HG03095 (cell line): Measurements from ENCODE around the gene ASCC1.

Experiments used
- ATAC-seq: cut with Tn5 transposase; IDR thresholded peaks from one replicate; pipeline ENCODE4 v1.9.1; 2021; ENCODE audit warnings: moderate library complexity; ENCODE audit not compliant: unreplicated experiment

The ASCC1 gene

DNA sequence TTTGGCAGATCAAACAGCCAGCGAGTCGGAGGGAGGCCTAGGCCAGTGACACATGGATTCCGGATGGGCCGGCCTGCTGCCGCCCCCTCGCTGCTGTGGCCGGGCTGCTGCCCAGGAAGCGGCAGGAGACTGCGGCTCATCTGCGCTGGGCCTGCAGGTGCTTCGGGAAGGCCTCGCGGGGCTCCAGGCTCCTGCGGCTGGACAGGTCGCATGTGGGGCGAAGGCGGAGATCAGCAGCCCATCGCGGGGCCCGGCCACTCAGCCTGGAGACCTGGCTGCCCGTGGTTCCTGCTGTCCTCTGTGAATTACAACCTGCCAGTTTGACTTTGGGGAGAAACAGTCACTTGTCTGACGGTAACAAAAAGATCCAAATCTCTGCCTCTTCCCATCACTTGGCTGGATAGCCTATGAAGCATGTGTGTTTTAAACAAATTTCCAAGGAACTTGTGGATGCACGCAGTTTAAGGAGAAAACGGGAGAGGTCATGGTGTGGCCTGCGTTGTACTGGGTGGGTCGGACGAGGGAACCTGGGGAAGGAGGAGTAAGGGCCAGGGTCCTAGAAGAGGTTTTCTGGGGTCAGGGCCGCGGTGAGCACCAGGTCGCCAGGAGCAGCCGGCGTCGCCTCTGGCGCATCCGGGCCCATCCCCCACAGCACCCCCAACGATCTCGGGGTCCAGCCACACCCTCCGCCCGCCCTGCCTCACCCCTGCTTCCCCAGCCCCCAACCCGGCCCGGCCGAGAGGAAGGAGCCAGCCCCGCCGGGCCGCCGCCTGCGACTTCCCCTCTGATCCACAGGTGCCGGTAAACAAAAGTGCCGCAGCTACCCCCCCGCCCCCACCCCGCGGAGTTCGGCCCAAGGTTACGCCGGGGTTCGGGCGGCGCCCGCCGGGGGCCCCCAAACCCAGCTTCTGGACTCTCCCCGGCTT, 129.3 kb downstream of the ASCC1 start:
- ATAC-seq = no peak

DNA sequence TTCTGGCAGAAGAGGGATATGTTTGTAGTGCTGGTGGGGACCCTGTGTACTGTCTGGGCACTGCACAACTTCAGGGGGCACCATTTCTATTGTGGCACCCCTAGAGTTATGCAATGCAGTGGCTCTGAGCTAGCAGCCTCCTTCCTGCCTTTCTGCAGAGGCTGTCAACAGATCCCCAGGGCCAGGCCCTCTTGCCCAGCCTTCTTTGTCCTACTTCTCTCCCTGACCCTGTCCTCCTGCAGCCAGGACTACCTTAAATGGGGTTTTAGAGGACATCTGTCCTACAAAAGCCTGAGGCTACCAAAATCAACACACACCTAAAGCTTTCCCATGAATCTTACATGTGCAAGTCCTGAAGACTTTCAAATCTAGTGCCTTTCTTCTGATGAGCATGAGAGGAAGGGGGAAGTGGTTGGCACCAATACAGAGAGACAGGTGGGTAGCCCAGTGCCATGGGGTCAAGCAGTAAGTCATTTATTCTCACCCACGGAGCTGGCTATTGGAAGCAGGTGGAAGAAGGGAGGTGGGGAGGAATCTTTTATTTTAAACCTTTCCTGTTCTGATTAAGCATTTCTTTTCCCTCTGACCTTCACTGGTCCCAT, 130.1 kb downstream of the ASCC1 start:
- no peak for ATAC-seq

DNA sequence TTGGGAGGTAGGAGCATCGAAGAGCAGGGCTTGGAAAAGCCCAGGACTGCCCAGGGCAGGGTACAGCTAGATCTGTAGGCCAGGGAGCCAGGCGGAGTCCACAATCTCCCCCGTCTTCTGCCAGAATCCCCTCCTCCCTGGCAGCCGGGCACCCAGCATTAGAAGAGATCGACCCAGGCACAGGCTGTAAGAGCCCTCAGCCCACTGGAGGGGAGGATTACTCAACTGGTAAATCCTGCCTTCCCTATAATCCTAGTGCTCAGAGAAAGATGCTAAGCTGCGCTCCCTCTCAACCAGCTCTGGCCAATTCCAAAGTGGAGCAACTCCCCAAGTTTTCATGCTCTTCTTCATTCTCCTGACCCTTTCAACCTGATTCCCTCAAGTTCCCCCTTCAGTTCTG, 130.9 kb downstream of the ASCC1 start:
- no peak for ATAC-seq

DNA sequence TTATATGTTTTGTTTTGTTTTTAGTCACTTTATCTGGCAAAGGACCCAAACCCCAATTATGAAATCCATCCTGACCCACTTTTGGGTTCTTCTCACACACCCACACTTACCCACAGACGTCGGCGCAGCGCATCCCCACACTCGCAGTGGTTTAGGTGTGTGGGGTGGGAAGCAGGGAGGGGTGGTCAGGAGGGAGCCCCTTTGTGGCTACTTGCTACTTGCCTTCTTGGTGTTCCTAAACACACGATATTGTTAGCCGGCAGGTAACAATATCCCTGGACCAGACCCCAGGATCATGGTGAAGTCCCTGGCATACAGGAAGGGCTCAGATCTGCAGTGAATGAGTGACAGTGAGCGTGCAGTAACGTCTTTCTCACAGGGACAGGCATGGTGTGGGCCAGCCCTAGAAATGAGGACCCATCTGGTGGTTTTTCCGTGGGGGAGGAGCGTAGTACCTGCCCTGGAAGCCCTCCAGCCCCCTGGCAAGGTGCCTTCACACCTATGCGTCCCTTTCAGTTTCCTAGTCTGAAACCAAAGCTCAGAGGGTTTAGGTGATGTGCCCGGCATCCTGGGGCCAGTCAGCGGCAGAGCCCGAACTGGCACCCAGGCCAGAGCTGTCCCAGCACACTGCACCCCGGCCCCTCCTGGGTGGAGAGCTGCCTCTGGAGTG, 132.2 kb downstream of the ASCC1 start:
- ATAC-seq = no peak

DNA sequence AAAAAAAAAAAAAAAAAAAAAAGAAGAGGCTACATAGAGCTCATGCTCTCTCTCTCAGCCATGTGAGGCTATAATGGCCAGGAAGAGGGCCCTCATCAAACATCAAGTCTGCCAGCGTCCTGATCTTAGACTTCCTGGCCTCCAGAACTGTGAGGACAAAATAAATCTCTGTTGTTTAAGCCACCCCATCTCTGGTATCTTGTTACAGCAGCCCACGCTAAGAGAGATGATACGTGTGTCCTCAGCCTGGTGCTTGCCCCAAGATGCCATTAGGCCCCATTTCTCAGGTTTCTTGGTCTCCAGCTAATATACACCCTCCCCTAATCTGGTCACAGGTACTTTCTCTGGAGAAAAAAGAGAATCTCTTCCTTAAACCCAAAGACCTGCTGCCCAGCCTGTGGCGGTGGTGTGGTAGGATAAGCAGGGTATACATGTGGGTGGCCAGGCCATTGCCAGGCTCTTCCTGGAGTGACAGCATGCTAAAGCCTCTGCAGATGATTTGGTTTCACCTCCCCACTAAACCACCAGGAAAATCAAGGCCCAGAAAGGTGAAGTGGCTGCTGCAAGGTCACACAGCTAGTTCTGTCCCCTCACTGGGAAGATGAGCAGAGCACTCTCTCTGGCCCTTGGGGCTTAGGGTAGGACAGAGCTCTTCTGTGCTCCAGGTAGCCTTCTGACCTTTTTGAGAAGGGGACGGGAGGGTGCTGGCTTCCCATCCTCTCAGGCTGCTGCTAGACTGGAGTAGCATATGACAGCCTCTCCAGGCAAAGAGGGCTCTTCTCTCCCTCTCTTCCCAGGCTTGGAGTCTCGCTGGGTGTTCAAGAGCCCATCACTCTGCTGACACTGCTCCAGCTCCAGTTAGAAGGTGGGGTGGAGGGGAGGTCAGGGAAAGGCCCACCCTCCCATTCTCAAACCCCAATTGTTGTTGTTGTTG, 133.0 kb downstream of the ASCC1 start:
- ATAC-seq = no peak

DNA sequence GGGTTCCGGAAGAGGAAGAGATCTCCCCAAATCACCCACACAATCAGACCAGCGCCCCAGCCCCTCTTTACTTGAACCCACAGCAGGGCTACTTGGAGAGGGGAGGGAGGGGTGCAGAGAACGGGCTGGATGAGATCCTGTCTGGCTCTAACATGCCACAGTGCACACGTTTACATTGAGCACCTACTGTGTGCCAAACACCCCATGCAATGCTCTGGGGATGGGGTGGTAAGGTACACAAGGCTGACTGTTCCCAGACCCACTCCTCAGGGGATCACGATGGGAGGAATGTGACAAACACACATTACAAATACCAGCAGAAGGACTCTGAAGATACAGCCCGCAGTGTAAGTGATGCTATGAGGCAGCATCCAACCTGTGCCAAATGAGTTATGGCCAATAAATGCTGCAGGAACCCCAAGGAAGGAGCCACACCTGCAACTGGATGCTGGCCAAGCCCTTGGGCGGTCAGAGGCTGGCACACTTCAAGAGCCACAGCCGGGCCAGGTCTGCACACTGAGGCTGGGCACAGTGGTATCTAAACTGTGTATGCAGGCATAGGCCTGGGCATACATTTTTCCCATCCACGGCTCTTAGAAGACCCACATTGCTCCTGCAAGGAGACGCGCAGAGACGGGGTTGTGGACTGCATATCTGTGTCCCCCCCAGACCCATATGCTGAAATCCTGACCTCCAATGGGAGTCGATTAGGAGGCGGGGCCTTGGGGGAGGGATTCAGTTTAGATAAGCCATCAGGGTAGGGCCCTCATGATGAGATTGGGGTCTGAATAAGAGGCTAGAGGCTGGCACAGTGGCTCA, 134.1 kb downstream of the ASCC1 start:
- ATAC-seq = no peak

DNA sequence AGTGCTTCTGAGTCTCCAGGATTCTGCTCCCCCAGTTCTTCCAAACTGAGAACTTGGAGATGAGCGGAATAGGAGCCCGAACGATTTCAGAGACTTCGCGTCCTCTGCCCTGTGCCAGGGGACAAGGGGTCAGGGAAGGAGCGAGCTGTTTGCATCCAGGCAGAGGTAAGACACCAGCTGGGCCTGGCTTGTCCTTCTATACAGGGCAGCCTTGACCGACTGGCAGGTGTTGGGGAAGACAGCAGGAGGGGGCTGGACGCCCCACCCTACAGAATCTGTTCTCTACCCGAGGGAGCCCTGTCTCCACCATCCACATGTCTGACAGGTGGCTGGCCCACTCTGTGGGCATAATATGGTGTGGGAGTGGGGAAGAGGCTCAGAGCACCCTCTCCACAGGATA, 134.9 kb downstream of the ASCC1 start:
- ATAC-seq = no peak

DNA sequence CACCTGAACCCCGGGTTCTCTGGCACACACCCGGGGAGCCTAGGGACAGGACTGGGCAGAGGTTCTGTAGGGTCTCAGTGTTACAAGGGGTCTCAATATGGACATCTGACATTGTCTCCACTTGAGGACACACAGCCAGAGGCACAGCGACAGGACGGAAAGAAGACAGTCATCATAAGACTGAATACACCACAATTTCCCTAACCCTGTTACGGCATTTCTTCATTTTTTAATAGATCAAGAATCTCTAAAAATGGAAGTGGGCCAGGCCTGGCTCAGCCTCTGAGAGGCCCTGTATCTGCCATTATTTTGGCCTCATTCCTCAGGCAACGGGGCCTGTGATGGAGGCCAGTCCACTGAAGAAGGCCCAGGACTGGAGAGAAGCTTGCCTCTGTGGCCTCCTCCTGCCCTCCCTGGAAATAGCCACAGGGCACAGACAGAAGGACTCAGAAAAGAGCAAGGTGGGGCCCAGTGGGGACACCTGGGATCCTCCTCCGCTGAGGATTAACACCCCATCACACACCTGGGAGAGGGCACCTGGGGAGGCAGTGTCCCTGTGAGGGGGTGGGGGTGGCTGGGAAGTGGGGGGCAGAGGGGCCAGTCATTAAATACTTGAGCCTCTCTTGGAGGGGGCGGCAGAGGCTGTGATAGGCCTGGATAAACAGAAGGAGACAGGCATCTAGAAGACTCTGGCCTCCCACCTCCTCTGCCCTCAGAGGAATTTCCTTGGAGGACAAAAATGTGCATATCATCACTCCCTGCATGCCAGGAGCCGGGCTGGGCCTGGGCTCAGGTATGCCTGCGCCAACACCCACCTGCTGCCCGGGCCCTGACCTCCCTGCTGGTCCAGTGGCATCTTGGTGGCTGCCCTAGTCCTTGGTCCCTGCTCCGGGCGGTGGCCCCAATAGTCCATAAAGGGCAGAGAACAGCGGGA, 135.8 kb downstream of the ASCC1 start:
- no peak for ATAC-seq

DNA sequence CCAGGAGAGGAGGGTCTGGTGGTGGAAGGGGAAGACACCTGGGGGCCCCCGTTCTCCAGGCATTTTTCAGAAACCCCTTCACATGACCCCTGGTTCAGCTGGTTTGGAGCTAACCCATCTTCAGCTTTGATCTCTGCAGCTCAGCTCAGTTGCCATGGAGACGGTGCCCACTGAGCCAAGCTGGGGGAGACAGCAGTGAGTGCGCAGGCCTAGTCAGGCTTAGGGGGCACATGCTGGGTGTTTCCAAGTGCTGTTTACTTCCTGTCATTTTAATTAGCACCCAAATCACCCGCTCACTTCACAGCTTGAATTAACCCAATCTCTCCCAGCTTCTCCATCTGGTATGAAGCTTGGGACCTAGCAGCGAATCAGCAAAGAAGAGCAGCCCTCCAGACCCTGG, 136.7 kb downstream of the ASCC1 start:
- no peak for ATAC-seq

DNA sequence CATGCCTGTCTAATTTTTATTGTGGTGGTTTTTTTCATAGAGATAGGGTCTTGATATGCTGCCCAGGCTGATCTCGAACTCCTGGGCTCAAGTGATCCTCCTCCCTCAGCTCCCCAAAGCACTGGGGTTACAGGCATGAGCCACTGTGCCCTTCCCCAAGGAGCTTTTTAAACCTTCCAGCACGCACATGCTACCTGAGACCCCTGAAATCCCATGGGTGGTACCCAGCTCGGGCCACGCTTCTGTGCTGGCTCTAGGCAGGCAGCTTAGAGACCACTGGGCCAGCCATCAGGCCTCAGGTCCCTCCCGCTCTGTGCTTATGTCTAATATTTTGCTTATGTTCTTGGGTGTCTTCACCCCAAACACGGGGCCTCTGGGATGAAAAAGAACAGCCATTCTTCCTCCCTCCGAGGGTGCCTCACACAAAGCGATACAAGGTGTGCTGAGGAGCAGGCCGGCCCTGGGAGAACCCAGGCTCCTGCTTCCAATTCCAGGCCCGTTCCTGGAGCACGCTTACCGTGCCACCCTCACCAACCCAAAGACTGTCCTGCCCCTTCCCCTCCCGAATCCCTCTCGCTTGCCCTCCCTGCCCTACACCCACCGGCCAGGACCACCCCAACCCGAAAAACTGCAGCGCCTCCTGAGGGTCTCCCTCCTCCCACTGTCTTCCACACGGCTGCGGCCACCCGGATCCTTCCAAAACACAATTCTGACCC, 138.6 kb downstream of the ASCC1 start:
- ATAC-seq = no peak

DNA sequence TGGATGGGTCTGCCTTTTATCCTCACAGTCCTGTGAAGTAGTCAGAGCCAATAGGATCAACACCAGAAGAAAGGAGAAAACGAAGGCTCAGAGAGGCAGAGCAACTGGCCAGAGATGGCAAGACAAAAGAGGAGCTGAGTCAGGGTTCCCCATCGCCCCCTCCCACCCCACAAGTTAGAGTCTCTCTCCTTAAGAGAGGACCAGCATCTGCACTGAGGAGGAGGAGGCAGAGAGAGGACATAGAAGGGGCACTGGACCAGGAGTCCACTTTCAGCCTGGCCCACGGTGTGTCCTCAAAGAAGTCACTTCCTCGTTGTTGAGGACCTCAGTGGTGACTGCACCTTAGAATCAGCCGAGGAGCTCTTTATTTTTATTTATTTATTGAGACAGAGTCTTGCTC, 139.3 kb downstream of the ASCC1 start:
- no peak for ATAC-seq

DNA sequence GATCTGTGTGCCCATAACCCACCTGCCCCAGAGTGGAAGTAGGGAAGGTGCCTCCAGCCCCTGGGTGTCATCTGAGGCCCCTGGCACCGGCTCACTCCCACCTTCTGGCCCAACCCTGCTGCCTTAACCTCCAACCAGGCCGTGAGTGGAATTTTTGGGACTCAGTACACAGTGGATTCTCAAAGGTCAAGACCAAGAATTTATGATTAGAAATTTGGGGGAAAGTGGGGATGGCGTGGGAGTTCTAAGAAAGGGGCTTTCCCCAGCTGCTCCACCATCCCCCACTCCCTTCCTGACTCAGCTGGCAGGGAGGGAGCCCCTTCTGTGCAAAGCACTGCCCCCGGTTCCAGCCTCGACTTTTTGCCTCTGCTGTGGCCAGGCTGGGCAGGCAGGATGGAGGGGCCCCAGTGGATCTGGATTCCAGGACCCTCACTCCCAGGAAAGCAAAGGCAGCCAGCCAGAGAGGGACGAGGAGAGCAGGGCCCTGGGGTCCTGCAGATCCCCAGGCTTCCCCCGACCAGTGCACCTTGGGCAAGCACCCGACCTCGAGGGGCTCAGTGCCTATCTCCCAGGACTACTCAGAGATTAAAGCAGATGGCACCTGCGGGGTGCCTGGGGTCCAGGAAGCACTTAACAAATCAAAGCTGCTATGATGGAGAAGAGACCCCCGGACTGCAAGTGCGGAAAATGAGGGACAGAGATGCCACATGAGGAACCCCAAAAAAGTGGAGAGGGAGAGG, 140.5 kb downstream of the ASCC1 start:
- ATAC-seq = no peak

DNA sequence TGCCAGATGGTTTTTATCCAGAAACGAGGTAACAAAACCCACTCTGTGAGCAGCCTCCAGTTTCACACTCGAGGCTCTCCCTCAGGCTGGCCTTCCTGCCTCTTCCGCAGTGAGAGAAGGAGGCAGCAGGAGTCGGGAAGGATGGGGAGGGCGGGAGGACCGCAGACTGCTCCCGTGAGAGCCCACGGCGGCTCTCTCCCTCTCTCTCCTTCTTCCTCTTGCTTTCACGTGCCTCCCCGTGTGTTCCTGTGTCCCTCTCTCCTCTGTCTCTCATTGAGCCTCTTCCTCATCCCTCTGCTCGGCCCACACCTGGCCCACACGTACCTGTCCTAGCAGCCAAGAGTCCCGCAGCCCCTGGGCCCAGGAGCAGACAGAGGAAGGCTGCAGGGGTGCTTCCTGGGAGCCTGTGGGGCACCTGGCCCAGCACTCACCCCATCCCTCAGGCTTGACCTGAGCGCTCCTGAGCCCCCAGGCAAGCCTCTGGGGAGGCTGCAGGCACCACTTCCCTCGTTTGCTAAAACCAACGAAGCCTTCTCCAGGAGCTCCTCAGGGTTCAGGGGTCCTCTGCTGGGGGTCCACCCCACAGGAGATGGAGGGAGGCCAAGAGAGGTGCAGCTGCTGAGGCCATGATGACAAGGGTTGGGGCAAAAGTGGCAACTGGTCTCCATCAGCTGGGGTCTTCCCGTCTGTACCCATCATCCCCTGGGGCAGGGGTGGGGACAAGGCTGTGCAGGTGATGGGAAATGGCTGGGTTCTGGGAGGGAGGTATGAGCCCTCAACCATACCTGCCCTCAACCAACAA, 141.3 kb downstream of the ASCC1 start:
- ATAC-seq = no peak

DNA sequence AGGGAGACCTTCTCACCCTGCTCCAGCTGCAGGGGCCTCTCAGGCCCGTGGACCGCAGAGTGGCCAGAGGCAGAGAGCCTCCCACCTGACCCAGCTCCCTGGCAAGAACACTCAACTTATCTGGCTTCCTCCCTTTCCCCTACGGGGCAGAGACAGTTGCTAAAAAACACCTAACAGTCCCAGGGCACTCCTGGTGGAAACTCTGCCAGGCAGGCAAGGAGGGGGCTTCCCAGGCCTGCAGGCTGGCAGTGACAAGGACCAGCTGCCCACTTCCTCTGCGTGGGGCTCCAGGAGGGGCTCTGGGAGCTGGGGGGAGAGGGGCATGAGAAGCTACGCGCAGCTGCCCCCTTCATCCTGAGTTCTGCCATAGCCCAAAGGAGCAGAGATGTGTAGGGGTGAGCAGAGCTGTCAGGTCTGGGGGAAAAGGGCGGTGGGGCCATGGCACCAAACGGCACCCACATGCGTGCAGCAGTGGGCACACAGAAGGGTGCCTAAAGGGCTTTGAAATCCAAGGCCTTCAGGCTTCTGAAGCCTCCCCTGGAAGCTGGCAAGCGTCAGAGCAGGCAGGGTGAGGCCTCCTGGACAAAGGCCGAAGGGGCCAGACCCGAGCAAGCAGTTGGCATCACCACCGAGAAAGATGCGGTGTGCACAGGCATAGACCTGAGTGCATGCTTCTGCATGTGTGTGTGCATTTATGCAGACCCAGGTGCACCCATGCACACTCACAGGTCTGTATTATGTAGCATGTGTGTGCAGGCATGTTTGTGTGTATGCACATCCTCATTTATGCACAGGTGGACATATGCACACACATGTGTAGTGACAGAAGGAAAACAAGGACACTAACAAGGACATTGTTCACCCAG, 142.1 kb downstream of the ASCC1 start:
- ATAC-seq = no peak

DNA sequence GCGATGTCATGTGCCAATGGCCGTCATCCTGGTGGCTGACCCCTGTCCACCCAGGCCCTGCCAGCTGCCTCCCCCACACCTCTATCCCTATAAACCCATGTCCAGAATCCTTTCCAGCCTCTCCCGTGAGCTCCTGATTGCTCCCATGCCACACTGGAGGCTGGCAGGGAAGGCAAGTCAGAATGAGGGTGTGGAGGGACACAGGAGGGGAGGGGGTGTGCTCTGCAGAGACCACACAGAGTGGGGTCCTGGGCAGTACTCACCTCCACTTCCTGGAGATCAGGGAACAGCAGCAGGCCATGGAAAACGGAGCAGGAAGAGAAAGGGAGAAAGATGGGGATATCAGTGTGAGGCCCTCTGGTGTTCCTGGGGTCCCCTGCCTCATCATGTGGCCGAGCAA, 143.4 kb downstream of the ASCC1 start:
- no peak for ATAC-seq

DNA sequence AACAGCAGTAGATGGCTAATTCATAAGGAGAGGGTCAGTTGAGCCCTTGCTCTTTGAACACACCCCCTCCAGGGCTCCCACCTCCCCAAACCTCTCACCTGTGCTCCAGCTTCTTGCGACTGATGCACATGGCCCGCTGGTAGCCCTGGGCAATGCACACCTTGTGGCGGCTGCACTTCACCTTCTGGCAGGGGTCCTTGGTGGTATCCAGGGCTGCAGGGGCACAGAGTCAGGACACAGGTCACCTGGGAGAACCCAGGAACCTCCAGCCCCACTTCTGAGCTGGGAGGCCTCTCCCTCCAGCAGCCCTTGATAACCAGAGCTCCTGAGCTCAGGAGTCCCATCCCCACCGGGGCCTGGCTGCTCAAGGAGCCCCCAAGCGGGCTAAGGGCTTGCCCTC, 144.0 kb downstream of the ASCC1 start:
- no peak for ATAC-seq
